Posterior vena cava (tissue), 2 donors: ENCODE measurements around the gene SLC12A3. TPM values are rescaled to one million over a fixed set of nuclear protein-coding genes. Genes with fewer than 3 reads are reported as not detected.

Experiments used
- DNase-seq: peaks from one replicate; pipeline ENCODE4 v3.0.0-alpha.2; 2020; ENCODE audit warnings: low spot score
- intact Hi-C, 2 donors: fragments of 100-400 bp; cut with DNase I; formaldehyde crosslinking; loops; one replicate each; pipeline versions ENCODE4 v1.14.1 to v1.14.2; 2022 to 2023
- long read RNA-seq, 2 donors: library from polyadenylated mRNA; unstranded; transcript quantifications; one replicate each; pipeline ENCODE4 v2.0.0, GENCODE V29; 2020 to 2021
- total RNA-seq, 2 donors: library from RNA; stranded (reverse); fragmentation: NEBNext Ultra II Directional; extraction: Animal tissue kit (Norgen Biotek cat#: 25700); gene quantifications; one replicate each; pipeline ENCODE4 v1.2.1, GENCODE V29; 2021
- donor health status: DM: yes; HTN: yes; CAD: no.
- donor health status: DM: yes; HTN: yes; CAD: no.

Gene SLC12A3, protein sequence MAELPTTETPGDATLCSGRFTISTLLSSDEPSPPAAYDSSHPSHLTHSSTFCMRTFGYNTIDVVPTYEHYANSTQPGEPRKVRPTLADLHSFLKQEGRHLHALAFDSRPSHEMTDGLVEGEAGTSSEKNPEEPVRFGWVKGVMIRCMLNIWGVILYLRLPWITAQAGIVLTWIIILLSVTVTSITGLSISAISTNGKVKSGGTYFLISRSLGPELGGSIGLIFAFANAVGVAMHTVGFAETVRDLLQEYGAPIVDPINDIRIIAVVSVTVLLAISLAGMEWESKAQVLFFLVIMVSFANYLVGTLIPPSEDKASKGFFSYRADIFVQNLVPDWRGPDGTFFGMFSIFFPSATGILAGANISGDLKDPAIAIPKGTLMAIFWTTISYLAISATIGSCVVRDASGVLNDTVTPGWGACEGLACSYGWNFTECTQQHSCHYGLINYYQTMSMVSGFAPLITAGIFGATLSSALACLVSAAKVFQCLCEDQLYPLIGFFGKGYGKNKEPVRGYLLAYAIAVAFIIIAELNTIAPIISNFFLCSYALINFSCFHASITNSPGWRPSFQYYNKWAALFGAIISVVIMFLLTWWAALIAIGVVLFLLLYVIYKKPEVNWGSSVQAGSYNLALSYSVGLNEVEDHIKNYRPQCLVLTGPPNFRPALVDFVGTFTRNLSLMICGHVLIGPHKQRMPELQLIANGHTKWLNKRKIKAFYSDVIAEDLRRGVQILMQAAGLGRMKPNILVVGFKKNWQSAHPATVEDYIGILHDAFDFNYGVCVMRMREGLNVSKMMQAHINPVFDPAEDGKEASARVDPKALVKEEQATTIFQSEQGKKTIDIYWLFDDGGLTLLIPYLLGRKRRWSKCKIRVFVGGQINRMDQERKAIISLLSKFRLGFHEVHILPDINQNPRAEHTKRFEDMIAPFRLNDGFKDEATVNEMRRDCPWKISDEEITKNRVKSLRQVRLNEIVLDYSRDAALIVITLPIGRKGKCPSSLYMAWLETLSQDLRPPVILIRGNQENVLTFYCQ
- total RNA-seq = not detected
- long read RNA-seq, donor 1 = 0 reads
- long read RNA-seq, donor 2 = 0 reads

DNA sequence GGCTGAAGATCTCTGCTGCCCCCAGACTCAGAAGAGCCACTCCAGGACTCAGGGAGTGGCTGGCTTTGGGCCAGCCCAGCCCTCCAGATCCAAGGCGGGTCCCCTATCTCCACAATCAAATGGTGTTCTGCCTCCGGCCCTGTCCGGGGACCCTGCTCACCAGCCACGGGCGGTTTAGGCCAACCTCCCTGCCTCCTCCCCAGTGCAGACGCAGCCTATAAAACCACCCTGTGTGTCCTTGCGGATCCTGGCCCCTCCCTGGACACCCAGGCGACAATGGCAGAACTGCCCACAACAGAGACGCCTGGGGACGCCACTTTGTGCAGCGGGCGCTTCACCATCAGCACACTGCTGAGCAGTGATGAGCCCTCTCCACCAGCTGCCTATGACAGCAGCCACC is at the start of gene SLC12A3:
SLC12A3 (plus strand) TSS at position 248 of the 400 bp plus-strand sequence; CDS start at position 277, 29 bp downstream.
- DNase-seq = no peak
- intact Hi-C loops = loop anchor here in 1 of 2 donors (5.0 to 10.0 kb wide), 2 partner anchors 90 to 182 kb away; no protein-coding TSS in a partner anchor

DNA sequence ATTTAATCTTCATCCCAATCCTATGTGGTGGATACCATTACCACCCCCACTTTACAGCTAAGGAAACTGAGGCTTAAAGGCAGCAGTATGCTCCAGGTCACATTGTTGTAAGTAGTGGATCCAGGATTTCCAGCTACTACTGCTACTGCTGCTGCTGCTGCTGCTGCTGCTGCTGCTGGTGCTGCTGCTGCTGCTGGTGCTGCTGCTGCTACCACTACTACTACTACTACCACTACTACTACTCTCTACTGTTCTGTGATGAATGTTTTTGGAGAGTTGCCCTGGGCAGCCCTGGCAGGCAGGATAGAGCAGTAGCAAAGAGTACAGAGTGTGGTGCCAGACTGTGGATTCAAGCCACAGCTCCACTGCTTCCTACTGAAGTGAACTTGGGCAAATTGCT is 49.3 kb upstream of the SLC12A3 start:
- DNase-seq = no peak
- intact Hi-C loops = no loop called here

DNA sequence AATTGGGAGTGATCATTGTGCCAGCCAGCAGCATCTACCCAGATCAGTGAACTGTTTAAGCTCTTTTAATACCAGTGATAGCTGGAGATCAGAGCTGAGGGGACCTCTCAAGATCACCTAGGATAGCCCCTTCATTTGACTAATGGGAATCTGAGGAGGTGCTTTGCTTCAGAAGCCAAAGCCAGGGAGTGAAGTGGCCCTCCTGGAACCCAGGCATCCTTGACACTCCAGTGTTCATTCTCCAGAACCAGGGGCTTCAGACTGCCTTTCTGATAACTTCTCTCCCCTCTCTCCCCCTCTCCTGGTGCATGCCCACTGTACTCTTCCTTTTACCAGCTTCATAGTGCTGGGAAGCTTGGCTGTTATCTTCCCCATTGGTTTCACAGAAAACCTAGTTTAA is 48.0 kb upstream of the SLC12A3 start:
- no peak for DNase-seq
- intact Hi-C loops = no loop called here

DNA sequence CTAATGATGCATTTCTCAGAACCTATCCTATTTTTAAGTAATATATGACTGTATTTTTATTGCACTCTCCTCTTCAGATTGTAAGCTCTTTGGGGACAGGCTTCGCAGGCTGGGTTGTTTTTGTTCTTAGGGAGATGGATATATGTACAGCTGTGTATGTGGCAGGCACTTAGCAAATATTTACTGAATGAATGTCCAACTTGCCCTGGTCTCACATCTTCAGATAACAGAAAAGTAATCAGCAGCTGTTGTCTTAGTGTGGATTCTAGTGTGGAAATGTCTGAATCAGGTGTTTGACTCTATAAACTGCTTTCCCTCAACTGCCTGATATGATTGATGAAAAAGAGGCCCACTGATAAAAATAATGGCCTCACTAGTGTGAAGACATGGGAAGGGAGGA is 47.1 kb upstream of the SLC12A3 start:
- intact Hi-C loops = no loop called here
- no peak for DNase-seq

DNA sequence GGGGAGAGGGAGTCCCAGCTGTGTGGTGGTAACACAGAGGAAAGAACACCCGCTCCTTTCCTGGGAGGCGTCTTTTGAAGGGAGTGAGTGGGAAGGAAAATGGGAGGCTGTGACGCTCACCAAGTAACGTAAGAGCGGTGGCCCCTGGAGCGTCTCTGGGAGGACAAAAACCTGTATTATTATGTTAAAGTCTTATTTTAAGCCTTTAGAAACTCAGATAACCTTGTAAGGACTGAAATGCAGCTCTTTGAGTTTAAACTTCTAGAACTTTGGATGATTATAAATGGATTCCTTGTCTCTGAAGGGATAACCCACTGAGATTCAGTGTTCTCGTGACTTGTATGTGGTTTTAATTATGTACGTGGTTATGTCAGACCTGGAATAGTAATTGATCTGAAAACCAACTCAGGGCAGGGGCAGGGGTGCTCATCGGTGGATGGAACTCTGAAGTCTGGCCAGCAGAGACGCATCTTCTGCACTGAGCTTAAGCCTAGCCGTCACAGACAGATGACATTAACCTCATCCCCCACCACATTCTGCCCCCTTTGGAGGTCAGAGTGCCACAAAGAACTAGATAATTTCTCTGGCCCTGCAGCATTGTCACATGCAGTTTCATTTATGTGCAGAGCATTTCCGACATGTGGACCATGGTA is 41.8 kb upstream of the SLC12A3 start:
- intact Hi-C loops = no loop called here
- no peak for DNase-seq

DNA sequence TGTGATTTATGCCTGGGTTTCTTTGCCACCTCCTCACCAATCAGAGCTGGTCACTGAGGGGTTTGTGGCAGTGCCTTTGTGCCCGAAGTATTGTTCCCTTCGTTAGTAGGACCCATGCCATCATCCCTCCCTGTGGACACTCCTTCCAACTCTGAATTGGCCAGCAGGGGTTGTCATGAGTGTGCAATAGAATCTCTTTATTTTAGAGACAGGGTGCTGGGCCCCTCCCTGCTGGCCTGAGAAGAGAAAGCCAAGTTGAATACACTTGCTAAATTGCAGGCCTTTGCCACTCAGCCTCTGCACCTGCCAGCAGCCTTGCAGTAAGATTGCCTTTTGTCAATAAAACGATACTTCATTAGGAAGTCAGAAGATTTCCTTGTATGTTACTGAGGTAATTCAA is 40.7 kb upstream of the SLC12A3 start:
- intact Hi-C loops = no loop called here

DNA sequence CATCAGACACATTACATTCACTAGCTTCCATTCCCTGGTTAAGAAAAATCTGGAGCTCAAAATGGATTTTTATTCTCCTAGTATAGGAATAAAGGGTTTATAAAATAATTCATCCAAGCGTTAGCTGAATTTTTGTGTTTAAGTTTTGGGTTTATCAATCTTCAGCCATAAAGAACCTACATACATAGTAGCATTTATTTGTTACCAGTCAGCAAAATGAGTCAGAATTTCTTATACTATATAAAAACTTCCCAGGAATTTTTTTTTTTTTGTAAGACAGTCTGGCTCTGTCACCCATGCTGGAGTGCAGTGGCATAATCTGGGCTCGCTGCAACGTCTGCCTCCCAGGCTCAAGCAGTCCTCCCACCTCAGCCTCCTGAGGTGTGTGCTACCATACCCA is 40.2 kb upstream of the SLC12A3 start:
- DNase-seq = no peak
- intact Hi-C loops = no loop called here

More for the DNA sequence above, 40.7 kb upstream of the SLC12A3 start:
- DNase-seq = no peak

DNA sequence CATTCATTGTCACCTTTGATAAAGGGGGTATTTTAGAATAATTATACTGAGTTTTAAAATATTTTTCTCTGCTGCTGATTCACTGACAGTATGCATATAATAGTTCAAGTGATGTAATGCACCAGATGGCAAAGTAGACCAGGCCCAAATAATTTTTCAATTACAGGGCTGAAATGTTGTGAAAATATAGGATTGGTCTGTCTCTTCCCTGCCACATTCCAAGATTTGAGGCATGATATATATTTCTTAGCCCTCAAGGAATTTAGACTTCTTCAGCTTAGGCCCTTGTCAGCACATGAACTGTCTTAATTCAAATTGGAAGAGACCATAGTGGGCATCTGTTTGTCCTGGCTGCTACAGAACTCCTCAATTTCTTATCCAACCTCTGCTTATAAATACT is 39.2 kb upstream of the SLC12A3 start:
- no peak for DNase-seq

DNA sequence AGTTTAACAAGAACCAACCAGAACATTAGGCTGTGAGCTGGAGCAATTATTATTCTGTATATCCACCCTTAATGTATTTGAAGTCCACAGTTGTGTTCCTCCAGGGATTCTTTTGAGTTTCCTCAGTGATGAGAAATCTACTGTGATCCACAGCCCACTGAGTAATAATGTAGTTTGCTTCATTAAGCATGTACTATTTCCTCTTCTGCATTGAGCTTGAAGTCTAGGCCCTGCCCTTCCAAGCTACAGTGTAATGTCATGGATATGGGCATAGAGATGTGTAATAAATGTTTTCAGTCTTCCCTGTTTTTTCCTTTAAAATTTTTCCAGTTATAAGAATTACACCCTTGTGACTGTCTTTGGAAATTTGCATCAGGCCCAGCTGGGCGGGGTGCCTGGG is 36.4 kb upstream of the SLC12A3 start:
- intact Hi-C loops = no loop called here
- no peak for DNase-seq

More for the DNA sequence above, 39.2 kb upstream of the SLC12A3 start:
- intact Hi-C loops = no loop called here

DNA sequence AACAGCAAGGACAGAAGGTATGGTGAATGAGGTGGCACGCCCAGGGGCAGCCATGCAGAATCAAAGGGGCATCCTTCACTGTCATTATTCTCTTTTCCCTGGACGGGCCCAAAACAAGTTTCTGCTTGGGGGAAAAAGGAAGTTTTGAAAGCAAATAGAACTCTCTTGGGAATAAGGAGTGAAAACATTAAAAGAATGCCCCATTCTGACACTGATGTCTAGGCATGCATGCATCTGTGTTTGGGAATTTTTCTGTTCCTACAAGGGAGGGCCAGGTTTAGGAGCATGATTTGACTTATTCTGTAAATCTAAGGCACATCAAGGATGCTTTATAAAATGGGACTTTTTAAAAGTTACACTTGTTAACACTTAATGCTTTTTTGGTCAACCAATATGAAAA is 34.3 kb upstream of the SLC12A3 start:
- DNase-seq = no peak
- intact Hi-C loops = no loop called here

DNA sequence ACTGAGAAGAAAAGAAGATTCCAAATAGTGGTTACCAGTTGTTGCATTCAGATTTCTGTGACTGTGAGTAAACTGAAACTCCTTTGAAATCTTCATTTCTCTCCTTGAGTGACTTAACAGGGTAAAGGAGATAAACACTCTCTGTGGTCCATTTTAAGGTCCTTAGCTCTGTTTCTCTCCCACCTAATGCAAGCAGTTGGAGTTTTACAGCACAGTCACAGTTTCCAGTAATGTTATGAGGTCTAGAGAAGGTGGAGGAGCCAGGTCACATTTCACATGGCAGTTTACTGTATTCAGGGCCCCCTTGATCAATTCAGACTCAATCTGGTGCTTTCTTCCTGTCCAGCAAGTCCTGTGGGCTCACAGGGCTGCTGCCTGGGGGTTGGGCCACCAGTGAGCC is 32.2 kb upstream of the SLC12A3 start:
- intact Hi-C loops = no loop called here
- no peak for DNase-seq

DNA sequence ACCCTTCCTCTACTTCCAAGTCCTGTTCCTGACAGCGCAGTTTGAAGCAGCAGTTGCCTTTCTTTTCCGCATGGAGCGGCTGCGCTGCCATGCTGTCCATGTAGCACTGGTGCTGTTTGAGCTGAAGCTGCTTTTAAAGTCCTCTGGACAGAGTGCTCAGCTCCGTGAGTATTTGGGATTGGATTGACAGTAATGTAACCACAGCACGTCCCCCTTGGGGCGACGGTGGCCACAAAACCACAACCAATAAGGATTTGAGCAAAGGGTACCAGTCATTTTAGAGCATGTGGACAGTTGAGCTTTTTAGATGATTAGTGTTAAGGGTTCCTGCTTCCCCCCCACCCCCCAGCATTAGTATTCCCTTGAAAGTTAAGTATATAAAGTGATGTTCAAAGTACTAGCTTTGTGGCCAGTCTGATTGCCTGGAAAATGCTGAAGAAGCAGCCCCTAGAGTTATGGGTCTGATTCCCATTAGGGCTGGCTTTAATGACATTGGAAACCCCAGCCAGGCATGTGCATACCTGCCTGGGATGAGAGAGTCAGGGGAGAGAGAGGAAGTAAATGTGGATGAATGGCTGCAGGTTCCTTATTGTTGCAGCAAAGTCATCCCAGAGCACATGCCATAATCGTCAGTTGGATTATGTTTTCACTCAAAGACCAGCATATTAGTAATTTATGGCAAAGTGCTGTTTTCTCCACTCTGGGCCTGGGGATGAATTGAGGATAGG is 31.6 kb upstream of the SLC12A3 start:
- no peak for DNase-seq
- intact Hi-C loops = no loop called here

DNA sequence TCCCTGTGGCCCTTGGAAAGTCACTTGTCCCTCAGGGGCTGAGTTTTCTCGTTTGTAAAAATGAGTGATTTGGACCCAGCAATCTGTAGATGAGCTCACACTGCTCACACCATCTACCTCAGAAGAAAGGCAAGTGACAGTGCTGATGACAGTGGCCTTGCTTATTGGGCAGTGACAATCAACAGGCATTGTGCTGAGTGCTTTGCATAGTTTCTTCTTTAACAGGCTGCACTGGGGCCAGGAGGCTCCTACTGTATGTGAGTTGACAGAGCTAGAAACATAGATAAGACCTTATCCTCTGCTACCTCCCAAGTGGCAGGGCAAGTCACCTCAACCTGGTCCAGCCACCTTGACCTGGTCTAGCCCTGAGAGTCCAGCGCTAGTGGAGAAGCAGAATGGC is 29.7 kb upstream of the SLC12A3 start:
- intact Hi-C loops = no loop called here
- DNase-seq = no peak

DNA sequence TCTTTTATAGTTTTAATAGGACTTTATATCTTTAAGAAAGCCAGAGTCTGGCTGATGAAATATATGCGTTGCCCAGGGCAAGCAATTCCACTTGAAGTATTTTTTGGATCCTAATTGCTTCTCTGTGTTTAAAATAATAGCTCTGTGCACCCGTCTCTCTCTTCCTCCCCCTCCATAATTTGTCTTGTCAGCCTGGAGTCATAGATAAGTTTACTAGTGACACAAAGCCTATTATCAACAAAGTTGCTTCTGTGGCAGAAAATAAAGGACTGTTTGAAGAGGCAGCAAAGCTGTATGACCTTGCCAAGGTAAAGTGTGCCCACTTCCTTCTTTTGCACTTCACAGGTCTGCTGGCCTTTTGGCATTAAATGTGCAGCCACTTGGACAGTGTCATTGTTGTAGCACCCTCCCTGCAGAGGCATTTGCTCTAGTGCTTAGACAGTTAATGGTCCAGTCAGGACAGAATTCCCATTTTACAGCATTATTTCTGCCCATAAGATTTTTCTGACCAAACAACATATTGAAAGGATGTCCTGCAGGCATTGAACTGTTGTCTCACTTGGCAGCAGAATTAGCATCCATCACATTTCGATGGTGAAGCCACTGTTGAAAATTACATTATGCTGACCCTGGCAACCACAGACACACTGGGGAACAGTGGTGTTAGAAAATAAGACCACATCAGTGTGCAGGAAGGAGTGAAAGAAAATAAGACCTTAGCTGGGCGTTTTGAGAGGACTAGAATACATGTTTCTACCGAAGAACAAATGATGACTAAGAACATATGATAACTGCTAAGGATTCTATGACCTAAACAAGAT is 28.4 kb upstream of the SLC12A3 start:
- intact Hi-C loops = no loop called here
- DNase-seq = no peak

DNA sequence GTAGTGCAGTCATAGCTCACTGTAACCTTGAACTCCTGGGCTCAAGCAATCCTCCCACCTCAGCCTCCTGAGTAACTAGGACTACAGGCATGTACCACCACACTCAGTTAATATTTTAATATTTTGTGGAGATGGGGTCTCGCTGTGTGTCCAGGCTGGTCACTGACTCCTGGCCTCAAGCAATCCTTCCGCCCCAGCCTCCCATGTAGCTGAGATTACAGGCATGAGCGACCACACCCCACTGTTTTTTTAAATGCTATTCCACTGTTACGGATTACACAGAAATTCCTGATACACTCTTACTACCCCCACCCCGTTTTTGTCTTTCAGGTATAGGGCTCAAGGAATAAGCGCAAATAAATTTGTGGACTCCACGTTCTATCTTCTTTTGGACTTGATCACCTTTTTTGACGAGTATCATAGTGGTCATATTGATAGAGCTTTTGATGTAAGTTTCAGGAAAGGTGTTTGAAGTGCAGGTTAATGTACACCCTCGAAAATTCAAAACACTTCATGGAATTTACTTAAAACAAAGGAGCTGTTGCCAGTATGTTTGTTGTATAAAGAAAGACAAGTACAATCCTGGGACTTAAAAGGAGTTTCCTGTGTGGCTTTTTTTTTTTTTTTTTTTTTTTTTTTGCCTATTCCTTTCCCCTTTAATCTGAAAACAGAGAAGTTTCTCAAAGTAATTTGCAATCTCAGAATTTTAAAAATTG is 26.2 kb upstream of the SLC12A3 start:
- intact Hi-C loops = no loop called here
- no peak for DNase-seq

DNA sequence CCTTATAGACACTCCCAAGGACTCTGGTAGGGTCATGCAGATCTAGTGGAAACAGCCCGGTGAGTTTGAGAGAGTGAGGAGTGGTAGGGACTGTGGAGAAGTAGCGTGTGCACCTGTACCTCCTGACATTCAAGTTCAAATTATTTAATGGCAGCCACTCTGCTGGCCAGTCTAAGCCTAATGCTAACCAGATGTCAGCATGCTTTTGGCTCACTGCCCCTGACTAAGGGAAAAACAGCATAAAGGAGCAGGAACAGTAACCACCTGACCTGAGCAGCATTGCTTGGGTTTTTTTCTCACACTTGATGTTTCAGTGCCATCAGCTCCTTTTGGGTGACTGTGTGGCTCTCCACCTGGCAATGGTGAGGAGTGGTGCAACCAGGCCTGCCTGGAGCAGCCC is 23.8 kb upstream of the SLC12A3 start:
- no peak for DNase-seq
- intact Hi-C loops = no loop called here

DNA sequence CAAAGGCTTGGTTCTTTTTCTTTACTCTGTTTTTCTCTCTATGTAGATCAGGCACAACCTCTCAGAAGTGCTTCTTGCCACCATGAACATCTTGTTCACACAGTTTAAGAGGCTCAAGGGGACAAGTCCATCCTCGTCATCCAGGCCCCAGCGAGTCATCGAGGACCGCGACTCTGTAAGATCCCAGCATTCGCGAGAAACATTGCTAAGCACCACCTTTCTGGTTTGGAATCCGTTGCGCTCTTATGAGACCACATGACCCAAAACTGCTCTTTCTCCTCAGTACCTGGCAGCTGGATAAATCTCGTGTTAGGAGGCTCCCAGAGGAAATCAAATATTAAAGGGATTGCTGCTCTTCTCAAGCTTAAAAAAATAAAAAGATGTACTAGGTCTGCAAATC is 23.3 kb upstream of the SLC12A3 start:
- no peak for DNase-seq
- intact Hi-C loops = no loop called here

DNA sequence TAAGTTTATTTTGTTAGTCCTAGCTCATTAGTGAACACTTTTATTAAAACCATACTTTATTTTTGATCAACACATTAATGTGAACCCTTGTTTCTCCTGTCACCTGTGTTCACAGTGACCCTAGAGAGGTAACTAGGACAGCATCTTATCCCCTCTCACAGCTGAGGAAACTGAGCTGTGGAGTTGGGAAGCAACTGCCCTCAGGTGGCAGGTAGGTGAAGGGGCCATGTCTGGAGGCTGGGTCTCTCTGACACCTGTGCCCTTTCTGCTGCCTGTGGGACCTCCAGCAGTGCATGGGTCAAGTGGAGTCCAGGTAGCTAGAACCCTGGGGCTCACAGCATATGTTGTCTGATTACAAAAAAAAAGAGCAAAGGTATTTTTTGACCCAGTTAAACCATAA is 22.9 kb upstream of the SLC12A3 start:
- no peak for DNase-seq
- intact Hi-C loops = no loop called here
